Stimulated activated CD4-positive, alpha-beta T cell treated with anti-CD3 and anti-CD28 coated beads, TNF-alpha, amount 100 ng/mL, for 48 hours (primary cell): ENCODE measurements around the gene IMPDH2.

Experiments
- DNase-seq, 3 donors: peaks; one replicate each; pipeline ENCODE4 v3.0.0-alpha.2; 2020; ENCODE audit warnings: low read depth in 3 of 3

Gene IMPDH2

DNA sequence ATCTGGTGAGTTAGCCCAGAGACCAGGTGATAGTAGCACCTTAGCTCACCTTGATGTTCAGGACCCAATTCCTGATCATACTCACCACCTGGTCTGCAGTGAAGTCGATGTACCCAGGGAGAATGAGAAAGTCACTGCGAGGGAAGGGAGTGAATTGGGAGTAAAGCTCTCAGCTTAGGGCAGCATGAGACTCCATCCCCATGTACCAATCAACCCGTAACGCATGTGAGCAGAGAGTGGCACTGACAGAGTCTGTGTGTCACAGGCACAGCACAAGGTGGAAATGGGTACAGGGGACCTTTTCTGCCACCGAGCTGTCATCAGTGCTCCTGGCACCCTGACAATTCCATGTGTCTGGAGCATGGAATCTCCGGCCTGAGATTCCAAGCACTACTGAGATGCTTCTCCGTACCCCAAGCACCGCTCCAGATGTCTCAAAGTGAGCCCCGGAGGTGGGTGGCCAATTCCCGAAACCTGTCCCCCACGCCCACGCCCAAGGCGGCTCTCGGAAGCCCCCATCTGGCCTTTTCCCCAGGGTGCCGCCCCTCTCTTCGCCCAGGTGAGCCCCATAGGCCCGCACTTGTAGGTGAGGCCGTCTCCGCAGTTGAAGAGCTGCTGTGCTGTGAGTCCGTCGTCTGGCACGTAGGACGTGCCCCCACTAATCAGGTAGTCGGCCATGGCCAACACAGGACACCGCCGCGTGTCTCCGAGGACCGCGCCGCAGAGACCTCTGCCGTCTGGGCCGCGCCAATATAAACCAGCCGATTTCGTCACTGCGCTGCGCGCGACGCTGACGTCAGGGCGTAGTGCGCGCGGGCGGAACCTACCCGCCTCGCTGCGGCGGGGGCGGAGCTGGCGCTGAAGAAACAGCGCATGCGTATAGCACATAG is at the start of gene IMPDH2:
Gene IMPDH2, minus strand, starts transcription at position 726 of the 890 bp plus-strand sequence. Its CDS starts 48 bp downstream, at position 678.
- DNase-seq = peak; percentile 86 to 92 (median 91)

DNA sequence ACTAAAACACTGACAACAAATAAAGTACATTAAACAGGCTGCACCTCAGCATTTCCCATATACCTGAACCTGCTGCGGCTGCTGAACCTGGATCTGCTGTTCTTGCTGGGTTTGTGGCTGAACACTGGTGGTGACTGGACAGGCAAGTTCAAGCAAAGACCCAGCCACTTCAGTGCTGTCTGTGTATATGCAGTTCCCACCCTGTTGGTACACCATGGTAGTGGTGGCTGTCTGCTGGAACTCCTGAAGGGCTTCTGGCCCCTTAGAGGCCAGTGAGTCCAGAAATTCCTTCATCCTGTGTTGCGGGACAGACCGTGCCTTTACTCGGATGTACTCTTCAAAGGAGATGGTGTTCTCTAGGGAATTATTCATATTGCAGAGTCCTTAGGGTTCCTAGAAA is 47.4 kb upstream of the IMPDH2 start:
- no peak for DNase-seq

DNA sequence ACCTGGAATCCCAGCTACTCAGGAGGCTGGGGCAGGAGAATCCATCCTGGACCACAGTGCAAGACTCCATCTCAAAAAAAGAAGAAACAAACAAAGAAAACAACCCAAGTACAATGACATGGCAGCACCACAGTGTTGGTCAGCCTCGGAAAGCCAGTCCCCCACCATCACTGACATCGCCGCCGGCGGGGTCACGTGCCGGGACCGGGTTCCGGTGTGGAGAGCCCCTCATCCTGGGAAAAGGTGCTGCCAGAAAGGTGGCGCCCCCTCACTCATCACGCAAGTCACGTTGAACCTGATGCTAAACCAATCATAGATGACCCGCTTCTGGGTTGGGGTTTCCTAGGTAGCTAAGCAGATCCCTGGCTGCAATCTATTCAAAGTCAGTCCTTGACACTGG is 46.9 kb upstream of the IMPDH2 start:
- no peak for DNase-seq

DNA sequence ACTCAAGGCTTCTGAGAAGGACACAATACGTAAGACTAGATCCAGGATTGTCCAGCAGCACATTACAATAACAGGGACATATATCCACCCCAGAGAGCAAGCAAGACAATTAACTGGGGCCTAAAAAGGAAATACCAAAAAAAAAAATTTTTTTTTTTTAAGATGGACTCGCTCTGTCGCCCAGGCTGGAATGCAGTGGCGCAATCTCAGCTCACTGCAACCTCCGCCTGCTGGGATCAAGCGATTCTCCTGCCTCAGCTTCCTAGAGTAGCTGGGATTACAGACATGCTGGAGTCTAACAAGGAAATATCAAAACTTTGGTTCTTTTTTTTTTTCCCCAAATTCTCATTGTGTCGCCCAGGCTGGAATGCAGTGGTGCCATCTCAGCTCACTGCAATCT is 28.8 kb upstream of the IMPDH2 start:
- no peak for DNase-seq

- no peak for DNase-seq
Observed at GRCh38 chr3:49057268-49057667, 28.1 kb upstream of the IMPDH2 start.

DNA sequence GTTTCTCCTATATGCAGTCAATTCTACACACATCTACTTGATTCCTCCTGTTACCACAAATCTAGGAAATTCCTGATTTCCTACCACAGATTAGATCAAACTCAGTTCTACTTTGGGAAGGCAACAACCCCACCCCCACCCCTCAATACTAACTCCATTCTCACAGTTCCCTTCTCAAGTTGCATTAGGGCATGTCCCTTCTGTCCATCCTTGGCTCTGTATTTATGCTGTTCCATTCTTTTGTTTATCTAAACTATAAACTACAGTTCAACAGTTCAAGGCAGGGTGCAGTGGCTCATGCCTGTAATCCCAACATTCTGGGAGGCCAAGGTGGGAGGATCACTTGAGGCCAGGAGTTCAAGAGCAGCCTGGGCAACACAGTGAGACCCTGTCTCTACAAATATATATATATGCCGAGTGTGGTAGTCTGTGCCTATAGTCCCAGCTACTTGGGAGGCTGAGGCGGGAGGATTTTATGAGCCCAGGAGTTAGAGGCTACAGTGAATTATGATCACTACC is 25.2 kb upstream of the IMPDH2 start:
- DNase-seq = no peak

DNA sequence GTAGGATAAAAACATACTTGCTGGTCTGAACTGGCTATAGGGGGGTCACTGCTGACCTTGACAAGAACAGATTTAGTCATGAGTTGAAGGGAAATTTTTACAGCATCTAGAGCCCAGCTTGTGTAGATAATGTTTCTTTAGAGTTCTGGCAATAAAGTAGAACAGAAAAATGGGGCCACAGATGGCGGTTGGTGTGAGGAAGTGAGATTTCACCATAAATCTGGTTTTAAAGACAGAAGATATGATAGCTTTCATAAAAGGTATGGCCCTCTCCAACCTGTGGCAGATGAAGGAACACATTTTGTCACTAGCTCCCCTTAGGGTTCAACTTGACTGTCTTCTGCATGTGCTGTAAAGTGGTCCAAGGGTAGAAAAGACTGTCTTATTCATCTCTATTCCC is 24.3 kb upstream of the IMPDH2 start:
- no peak for DNase-seq

- no peak for DNase-seq
Observed at GRCh38 chr3:49035281-49035680, 6.1 kb upstream of the IMPDH2 start.

DNA sequence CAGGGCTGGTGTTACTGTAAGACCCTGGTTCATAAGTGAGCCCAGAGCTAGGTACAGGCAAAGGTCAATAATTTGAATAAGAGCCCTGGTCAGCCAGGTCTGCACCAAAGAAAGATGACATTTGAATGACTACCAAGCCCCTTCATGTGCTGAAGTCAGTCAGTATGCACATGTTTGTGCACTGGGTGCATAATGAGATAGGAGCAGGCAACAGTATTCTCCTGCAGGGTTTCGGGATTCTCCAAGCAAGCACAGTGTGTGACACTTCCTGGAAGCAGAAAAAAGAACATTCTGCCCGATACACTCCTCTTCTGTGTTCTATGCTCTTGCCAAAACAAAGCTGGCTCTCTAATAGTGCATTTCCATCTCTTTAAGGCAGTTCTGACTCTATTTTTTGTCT is 5.5 kb upstream of the IMPDH2 start:
- DNase-seq = no peak

DNA sequence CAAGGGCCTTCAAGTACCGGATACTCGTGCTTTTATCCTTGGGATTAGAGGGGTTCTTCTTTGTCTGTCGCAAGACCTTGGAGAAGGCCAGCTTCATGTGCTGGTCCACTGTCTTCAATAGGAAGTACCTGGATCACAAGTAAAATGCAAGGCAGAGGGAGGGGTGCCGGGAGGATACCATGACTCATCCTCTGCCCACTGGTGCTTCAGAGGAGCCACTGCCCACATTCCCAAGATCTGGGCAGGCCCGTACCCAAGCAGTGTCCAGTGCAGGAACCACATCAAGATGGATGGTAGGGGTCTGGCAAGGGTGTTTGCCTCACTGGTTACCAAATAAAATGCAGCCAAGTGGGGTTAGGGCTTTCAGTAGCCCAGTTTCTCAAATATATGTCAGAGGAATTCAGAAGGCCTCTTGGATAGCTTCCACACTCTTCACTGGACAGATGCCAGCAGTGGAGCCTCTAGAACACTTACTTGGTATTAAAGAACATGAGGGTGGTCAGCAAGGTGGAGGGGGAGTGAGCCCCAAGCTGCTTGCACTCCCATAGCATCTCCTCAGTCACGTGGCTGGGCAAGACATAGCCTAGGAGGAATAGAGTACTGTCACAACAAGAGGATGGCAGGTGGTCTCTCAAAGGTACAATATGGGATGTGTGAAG is 3.6 kb upstream of the IMPDH2 start:
- DNase-seq = no peak

DNA sequence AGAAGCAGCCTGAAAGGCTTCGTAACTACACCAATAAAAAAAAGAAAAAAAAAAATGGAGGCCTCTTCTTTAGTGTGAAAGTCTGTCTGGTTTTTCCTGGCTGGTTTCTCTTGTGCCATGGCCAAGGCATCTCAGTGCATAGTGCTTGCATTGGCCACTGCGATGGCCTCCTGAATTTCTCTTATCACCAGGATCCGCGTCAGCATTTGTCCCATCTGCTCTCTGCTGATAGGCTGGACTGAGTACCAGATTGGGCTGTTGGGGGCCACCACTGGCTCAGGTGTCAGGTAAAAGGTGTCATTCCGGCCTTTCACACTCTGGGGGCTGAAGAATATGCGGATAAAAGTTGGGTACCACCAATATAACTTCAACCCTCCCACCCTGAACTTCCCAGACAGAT is 1.1 kb upstream of the IMPDH2 start:
- DNase-seq = no peak

- no peak for DNase-seq
Observed at GRCh38 chr3:49029563-49029884, 326 bp upstream of the IMPDH2 start.

- DNase-seq = no peak
Observed at GRCh38 chr3:49028298-49028672, 913 bp downstream of the IMPDH2 start.

- no peak for DNase-seq
Observed at GRCh38 chr3:49027634-49028033, 1.6 kb downstream of the IMPDH2 start.

DNA sequence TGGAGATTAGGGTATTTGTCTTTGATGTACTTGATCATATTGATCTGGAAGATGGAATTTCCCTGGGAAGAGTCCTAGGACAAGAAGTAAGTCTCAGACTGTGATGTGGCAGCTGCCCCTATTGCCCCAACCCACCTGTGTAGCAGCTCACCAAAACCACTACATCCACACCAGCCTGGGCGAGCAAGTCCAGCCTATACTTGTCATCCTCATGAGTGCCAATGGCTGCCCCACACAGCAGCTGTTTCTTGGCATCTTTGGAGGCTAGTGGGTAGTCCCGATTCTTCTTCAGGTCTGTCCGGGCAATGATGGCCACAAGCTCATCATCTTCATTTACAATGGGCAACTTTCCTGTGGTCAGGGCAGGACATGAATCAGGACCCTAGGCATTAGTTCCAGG is 2.7 kb downstream of the IMPDH2 start:
- DNase-seq = no peak

- DNase-seq = no peak
Observed at GRCh38 chr3:49025793-49026520, 3.2 kb downstream of the IMPDH2 start.

DNA sequence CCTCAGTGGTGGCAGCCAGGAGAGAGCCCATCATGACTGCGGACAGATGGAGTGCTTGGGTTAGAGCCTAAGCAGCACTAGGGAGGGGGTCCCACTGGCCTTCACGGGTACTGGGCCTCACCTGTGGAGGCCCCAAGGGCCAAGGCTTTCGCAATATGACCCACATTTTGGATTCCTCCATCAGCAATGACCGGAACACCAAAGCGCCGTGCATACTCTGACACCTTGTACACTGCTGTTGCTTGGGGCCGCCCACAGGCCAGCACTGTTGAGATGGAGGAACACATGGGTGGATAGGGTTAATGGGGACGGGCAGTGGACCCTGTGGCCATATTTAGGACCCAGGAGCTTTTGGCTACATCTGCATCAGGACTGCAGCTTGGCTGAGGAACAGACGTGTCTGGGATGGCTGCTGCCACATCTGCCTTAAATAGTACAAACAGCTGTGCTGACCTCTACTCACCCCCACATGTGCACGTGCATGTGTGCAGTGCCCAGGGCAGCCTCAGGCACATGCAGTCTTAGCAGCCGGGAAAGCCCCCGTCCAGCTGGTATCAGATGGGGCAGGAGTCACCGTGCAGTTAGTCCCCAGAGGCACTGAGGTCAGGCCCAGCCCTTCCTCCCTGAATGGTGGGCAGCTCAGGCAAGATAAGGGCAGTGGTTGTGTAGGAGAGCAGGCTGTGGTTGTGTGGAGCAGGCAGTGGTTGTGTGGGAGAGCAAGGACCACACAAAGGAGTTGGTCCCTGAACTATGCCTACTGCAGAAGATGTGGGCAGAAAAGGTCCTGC is 4.0 kb downstream of the IMPDH2 start:
- DNase-seq = no peak

DNA sequence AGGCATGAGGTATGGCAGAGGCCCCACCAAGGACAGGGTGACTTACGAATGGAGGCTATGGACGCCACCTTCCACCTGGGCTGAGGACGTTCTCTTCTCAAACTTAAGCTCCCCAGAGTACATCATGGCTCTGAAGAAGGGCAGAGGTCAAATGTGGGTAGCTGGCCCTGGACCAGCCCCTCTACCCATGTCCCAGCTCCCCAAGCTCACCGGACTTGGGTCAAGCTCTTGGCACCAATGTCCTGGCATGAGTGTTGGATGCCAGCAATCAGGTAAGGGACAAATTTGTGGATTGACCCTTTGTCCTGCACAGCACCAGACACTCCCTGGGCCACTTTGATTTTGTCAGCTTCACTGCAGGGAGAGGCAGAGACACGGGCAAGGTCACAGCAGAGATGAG is 4.7 kb downstream of the IMPDH2 start:
- no peak for DNase-seq

GRCh38 chr3:49023775-49024174 is 5.4 kb downstream of the IMPDH2 start:
- DNase-seq = no peak

- DNase-seq = no peak
Observed at GRCh38 chr3:49022688-49023171, 6.5 kb downstream of the IMPDH2 start.
